ENCODE results near the gene COX5B.

The COX5B gene

DNA sequence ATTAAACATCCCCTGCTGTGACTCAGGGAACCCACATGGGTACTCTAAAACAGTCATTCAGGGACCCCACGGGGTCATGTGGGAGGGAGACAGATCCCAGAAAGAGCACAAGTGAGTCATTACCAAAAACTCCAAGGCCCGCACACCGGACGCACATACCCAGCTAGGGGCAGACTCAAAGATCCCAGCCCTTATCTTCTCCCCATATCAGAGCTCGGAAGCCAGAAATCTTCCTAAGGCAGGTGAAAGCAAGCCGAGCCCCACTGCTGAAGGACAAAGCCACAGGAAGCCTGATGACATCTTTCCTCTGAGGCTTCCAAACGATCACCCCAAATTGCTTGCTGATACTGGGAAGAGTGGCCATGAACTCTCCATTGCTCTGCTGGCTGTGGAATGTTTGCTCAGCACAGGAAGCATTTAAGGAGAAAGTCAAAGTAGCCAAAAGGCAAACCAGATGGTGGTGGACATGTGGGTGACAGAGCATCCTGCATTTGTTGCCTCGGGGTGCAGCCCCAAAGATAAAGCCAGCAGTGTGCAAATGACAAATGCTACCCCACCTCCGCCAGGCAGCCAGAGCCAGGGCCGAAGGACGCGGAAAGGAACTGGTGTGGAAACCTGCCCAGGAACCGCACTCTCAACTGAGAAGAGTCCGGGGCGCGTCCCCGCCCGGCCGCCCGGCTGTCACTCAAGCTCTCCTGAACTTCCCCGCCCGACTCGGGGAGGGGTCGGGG, 17.2 kb downstream of the COX5B start:
- Histone ChIP-seq H3K4me3 (ENCODE audit: low read depth, low read length, poor library complexity, severe bottlenecking) (peak overlapping the region; percentile 80), H3K9ac (ENCODE audit: low read length) (peak overlapping the region; percentile 85), H3K4me1 (ENCODE audit: insufficient read depth, low read length, severe bottlenecking) (peaks cover 28% of the 10 kb centered on the region), H3K4me2 (ENCODE audit: low read length) (peak overlapping the region; percentile 98), H3K79me2 (ENCODE audit: insufficient read depth, low read length) (peaks cover 5% of the 10 kb centered on the region), H3K9me3 (ENCODE audit: low read length) (no peaks in the 10 kb centered on the region), H3K36me3 (ENCODE audit: insufficient read depth, low read length) (peaks cover 19% of the 10 kb centered on the region; the same call in 1 of the 2 replicates), H3K9me2 (ENCODE audit: low read depth, low read length) (no peaks in the 10 kb centered on the region), H3K27me3 (ENCODE audit: insufficient read depth, low read length) (no peaks in the 10 kb centered on the region), H3K27ac (ENCODE audit: low read depth, low read length, poor library complexity, severe bottlenecking) (peak overlapping the region; percentile 27), H4K20me1 (ENCODE audit: insufficient read depth, low read length) (no peaks in the 10 kb centered on the region), H2AFZ (ENCODE audit: low read length) (no peak overlapping the region), H3F3A (ENCODE audit: insufficient read depth, low read length) (no peaks in the 10 kb centered on the region)
- TF ChIP-seq, protein P1, sequence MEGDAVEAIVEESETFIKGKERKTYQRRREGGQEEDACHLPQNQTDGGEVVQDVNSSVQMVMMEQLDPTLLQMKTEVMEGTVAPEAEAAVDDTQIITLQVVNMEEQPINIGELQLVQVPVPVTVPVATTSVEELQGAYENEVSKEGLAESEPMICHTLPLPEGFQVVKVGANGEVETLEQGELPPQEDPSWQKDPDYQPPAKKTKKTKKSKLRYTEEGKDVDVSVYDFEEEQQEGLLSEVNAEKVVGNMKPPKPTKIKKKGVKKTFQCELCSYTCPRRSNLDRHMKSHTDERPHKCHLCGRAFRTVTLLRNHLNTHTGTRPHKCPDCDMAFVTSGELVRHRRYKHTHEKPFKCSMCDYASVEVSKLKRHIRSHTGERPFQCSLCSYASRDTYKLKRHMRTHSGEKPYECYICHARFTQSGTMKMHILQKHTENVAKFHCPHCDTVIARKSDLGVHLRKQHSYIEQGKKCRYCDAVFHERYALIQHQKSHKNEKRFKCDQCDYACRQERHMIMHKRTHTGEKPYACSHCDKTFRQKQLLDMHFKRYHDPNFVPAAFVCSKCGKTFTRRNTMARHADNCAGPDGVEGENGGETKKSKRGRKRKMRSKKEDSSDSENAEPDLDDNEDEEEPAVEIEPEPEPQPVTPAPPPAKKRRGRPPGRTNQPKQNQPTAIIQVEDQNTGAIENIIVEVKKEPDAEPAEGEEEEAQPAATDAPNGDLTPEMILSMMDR (IDR thresholded peaks at IDR 0.05; ENCODE audit: low read length) = no peak
- no peak for TF ChIP-seq EZH2 (IDR thresholded peaks at IDR 0.05; ENCODE audit: borderline replicate concordance, low read length)

DNA sequence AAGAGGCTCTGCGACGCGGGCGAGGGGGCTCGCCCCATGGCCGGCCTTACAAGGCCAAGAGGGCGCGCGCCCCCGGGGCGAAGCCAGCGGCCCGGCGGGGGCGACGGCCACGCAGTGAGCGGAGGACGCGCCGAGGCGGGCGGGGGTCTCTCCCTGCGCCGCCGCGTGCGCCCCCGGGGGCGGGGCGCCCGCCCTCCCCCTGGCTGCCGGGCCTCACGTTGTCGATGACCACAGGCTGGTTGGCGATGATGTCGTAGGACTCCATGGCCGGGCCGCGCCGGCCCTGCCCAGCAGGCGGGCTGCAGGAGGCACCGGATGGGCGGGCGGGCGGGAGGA, 17.7 kb downstream of the COX5B start:
- H3K9ac ChIP-seq (ENCODE audit: low read length) = peak overlapping the region; percentile 85
- TF ChIP-seq EZH2 (IDR thresholded peaks at IDR 0.05; ENCODE audit: borderline replicate concordance, low read length) = no peak
- TF ChIP-seq, protein P1 (IDR thresholded peaks at IDR 0.05; ENCODE audit: low read length) = no peak
- peaks cover 14% of the 10 kb centered on the region; the same call in 1 of the 2 replicates for H3K36me3 ChIP-seq (ENCODE audit: insufficient read depth, low read length)
- H3K27ac ChIP-seq (ENCODE audit: low read depth, low read length, poor library complexity, severe bottlenecking) = peak overlapping the region; percentile 27
- H3K27me3 ChIP-seq (ENCODE audit: insufficient read depth, low read length) = no peaks in the 10 kb centered on the region
- H3K4me2 ChIP-seq (ENCODE audit: low read length) = peak overlapping the region; percentile 98
- H3K4me1 ChIP-seq (ENCODE audit: insufficient read depth, low read length, severe bottlenecking) = peaks cover 28% of the 10 kb centered on the region
- H3F3A ChIP-seq (ENCODE audit: insufficient read depth, low read length) = no peaks in the 10 kb centered on the region
- H3K79me2 ChIP-seq (ENCODE audit: insufficient read depth, low read length) = peaks cover 5% of the 10 kb centered on the region
- H2AFZ ChIP-seq (ENCODE audit: low read length) = no peak overlapping the region
- H3K4me3 ChIP-seq (ENCODE audit: low read depth, low read length, poor library complexity, severe bottlenecking) = peak overlapping the region; percentile 80
- H3K9me3 ChIP-seq (ENCODE audit: low read length) = no peaks in the 10 kb centered on the region
- H4K20me1 ChIP-seq (ENCODE audit: insufficient read depth, low read length) = no peaks in the 10 kb centered on the region
- no peaks in the 10 kb centered on the region for H3K9me2 ChIP-seq (ENCODE audit: low read depth, low read length)

DNA sequence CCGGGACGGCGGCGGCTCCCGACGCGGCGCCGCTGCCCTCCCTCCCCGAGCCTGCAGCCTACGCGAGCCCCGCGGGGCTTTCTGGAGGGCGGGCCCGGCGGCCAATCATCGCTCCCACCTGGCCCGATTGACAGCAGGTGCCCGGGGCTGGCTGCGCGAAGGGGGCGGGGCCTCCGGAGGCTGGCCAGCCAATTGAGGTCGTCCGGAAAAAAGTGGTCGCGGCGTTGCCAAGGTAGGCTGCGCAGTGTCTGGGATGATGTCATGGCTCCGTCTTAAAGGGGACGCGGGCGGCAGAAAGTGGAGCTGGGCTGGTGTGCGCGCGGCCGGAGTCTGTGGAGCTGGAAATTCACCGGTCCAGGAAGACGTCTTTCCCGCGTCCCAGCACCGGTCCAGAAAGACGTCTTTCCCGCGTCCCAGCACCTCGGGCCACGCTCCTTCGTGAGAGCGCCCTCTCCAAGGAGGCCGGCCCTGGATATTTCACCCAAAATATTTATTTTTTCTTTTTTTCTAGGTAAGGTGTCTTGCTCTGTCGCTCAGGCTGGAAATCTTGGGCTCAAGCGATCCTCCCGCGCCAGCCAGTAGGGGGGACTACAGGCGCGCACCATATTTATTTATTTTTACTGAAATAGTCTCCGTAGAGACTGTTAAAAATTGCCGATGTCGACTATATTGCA, 18.2 kb downstream of the COX5B start, which contains the start of gene ACTR1B:
Gene ACTR1B (minus strand): TSS at position 83 of the 674 bp plus-strand sequence. CDS start 154 bp downstream, outside the sequence.
- H3K79me2 ChIP-seq (ENCODE audit: insufficient read depth, low read length) = peaks cover 5% of the 10 kb centered on the region

More for the DNA sequence above, 18.2 kb downstream of the COX5B start, which contains the start of gene ACTR1B:
- Histone ChIP-seq H3K4me2 (ENCODE audit: low read length) (peak within 1 kb of the TSS; percentile 98), H3K27ac (ENCODE audit: low read depth, low read length, poor library complexity, severe bottlenecking) (peak within 1 kb of the TSS; percentile 67), H3K4me3 (ENCODE audit: low read depth, low read length, poor library complexity, severe bottlenecking) (peak within 1 kb of the TSS; percentile 80), H3K4me1 (ENCODE audit: insufficient read depth, low read length, severe bottlenecking) (peaks cover 28% of the 10 kb centered on the region), H3K9me2 (ENCODE audit: low read depth, low read length) (no peaks in the 10 kb centered on the region), H3F3A (ENCODE audit: insufficient read depth, low read length) (no peaks in the 10 kb centered on the region), H2AFZ (ENCODE audit: low read length) (peak within 1 kb of the TSS; percentile 60), H4K20me1 (ENCODE audit: insufficient read depth, low read length) (no peaks in the 10 kb centered on the region), H3K27me3 (ENCODE audit: insufficient read depth, low read length) (no peaks in the 10 kb centered on the region), H3K36me3 (ENCODE audit: insufficient read depth, low read length) (peaks cover 10% of the 10 kb centered on the region; the same call in 1 of the 2 replicates), H3K9me3 (ENCODE audit: low read length) (no peaks in the 10 kb centered on the region), H3K9ac (ENCODE audit: low read length) (peak within 1 kb of the TSS; percentile 85)
- TF ChIP-seq EZH2 (IDR thresholded peaks at IDR 0.05; ENCODE audit: borderline replicate concordance, low read length) = no peak
- TF ChIP-seq, protein P1 (IDR thresholded peaks at IDR 0.05; ENCODE audit: low read length) = peak; percentile 68
